Stimulated activated CD4-positive, alpha-beta T cell treated with anti-CD3 and anti-CD28 coated beads, Interleukin-1b, Interleukin-23, amount 100 ng/mL, for 24 hours (primary cell): ENCODE data around the gene GPR42.
"Not testable (repeated sequence)": the region's sequence is repeated elsewhere in the genome, so short reads cannot be mapped to it uniquely, and the experiment has no call there.

Experiments
- DNase-seq, 4 experiments: peaks; one replicate each; pipeline ENCODE4 v3.0.0-alpha.2; 2020; ENCODE audit warnings: low read depth in 4 of 4, low spot score in 1 of 4

Gene GPR42

DNA sequence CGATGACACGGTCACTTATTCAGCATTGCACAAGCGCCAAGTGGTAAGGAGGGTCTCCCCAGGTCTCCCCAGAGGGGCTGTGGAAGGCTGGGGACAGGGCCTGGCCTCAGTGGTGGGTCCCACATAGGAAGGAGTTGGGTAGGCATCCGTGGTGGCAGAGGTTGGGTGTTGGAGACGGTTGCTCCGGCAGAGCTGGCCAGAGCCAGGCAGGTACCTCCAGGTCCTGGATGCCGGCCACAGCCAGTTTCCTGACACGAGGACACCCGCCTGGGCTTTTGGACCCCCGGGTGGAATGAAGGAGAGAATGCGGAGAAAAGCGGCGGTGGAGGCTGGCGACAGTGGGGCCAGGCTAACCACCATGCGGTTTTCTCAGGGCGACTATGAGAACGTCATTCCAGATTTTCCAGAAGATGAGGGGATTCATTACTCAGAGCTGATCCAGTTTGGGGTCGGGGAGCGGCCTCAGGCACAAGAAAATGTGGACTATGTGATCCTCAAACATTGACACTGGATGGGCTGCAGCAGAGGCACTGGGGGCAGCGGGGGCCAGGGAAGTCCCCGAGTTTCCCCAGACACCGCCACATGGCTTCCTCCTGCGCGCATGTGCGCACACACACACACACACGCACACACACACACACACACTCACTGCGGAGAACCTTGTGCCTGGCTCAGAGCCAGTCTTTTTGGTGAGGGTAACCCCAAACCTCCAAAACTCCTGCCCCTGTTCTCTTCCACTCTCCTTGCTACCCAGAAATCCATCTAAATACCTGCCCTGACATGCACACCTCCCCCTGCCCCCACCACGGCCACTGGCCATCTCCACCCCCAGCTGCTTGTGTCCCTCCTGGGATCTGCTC is 24.4 kb upstream of the GPR42 start:
- DNase-seq, result peak in 3 of 4 experiments; percentile 40 to 69 (median 42)

- peak in 3 of 4 experiments; percentile 25 to 61 (median 33) for DNase-seq
These were observed 23.5 kb upstream of the GPR42 start, which contains the start of gene FFAR1 for GRCh38 chr19:35347171-35347929. Gene FFAR1 (plus strand): TSS chr19:35347902. CDS start chr19:35351552, 3,650 bp downstream.

DNA sequence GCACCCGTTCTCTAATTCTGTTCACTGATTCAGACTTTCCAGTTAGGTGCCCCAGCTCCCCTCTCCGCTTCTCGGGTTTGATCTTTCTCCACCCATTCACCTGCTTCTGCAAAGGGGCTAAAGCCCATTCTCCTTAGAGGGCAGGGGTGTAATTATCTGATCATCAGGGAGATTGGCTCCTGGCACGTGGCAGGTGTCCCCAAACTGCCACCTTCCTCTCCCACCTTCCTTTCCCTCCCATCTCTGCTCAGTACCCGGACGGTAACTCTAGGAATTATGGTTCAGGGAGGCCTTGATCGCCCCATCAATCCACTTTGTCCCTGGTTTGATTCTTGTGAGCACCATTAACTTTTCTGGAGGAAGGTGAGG is 23.0 kb upstream of the GPR42 start:
- no peak for DNase-seq

DNA sequence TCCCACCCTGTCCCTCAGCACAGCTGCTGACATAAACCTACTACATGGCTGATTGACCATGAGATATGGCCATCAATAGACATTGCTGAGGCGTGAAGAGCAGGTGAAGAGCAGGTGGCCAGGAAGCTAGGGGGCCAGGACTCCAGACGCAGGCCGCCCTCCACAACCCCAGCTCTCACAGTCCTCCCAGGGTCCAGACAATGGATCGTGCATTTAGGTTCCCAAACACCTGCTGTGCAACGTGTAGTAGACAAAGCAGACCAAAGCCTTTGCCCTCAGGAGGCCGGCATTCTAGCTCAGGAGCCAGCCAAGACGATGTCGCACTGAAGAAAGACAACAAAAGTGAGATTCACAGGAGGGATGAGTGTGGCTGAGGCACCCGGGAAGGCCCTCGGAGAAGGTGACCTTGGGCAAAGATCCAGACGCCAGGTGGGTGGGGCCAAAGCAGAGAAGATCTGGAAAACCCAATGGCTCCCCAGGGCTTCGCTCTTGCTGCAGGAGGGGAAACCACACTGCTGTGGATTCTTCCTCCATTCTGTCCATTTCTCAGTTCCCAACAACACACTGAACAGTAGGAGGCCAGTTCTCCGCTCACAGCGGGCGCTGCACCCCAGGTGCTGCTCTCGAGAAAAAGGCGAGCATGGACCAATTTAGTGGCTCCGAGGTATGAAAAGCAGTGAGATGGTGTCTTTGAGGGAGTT is 21.8 kb upstream of the GPR42 start:
- no peak for DNase-seq

- DNase-seq, result no peak
These were observed 21.0 kb upstream of the GPR42 start for GRCh38 chr19:35349614-35350521.

- no peak for DNase-seq
These were observed 20.3 kb upstream of the GPR42 start for GRCh38 chr19:35350591-35350990.

DNA sequence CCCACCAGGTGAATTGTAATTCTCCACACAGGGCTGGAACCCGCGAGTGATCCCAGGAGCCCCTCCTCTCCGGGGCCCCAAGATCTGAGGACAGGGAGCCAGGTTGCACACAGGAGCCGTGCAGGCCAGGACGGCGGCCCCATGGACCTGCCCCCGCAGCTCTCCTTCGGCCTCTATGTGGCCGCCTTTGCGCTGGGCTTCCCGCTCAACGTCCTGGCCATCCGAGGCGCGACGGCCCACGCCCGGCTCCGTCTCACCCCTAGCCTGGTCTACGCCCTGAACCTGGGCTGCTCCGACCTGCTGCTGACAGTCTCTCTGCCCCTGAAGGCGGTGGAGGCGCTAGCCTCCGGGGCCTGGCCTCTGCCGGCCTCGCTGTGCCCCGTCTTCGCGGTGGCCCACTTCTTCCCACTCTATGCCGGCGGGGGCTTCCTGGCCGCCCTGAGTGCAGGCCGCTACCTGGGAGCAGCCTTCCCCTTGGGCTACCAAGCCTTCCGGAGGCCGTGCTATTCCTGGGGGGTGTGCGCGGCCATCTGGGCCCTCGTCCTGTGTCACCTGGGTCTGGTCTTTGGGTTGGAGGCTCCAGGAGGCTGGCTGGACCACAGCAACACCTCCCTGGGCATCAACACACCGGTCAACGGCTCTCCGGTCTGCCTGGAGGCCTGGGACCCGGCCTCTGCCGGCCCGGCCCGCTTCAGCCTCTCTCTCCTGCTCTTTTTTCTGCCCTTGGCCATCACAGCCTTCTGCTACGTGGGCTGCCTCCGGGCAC is 19.3 kb upstream of the GPR42 start:
- DNase-seq, result no peak

- no peak for DNase-seq
These were observed 18.8 kb upstream of the GPR42 start for GRCh38 chr19:35352177-35352447.

GRCh38 chr19:35352448-35353304 is 18.2 kb upstream of the GPR42 start:
- peak in 3 of 4 experiments; percentile 42 to 66 (median 51) for DNase-seq

GRCh38 chr19:35353635-35354034 is 17.2 kb upstream of the GPR42 start:
- DNase-seq, result no peak

DNA sequence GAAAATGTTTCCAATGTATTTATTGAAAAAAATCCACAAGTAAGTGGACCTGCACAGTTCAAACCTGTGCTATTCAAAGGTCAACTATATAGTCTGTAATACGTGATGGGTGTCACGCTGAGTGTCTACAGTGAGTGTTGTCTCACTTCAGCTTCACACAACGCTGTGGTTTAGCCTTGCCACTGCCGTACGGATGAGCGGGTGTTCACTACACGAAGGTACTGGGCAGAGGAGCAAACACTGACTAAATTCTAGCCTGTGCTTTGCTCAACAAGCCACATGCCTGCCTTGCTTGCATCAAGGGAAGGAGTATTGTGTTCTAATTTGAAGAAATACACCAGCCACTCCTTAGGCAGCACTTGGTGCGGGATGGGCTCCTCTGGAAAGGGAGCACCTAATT is 16.0 kb upstream of the GPR42 start:
- no peak for DNase-seq

DNA sequence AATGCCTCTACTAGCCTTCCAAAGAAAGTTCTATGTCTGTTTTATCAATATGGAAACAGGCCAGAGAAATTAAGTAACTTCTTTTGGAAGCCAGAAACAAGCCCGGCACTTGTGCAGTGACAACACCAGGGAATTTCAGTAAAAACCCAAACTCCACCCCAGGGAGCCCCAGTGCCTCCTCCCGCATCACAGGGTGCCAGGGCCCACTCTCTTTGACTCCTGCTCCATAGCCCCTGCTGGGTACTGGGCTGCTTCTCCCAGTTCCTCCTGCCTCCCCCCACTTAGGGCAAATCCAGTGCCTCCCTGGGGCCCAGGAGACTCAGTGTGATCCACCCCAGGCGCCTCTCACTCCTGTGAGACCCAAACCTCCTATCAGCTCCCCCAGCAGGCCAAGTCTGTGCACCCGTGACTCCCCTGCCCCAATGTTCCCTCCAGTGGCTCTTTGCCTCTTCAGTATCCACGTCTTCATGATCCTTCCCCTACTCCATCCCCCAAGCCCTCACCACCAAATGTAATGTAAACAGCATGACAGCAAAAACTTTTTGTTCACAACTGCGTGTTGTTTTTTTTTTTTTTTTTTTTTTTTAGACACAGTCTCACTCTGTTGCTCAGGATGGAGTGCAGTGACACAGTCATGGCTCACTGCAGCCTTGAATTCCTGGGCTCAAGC is 14.9 kb upstream of the GPR42 start:
- no peak for DNase-seq

DNA sequence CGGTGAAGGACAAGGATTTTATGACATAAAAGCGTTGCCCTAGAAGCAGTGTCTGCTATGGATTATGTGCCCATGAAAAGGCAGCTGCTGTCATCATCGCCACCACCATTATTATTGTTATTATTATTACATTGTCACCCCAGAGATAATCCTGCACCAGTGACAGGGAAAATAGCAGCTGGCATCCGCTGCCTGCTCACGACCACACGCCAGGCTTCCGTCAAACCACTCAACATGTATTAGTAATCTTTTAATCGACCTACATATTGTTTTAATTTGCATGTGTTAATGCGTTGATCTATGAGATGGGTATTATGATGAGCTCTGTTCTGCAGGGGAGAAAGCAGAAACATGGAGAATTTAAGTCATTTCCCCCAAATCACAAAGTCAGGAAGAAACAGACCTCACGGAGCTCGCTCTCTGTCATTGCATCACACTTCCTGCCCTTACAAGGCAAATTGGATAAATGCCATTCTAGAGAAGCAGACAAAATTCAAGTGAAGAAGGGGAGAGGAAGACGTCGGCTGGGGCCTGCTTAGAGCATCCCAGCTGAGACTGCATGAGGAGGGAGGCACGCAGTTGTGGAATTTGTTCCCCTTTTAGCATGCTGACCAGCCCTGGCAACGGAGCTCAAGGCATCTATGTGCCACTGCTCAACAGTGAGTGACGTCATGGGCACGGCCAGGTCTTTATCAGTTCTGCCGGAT is 12.8 kb upstream of the GPR42 start, which contains the start of gene FFAR3:
Gene FFAR3 (plus strand): TSS at position 594 of the 707 bp plus-strand sequence. CDS start 431 bp downstream, outside the sequence.
- no peak for DNase-seq

DNA sequence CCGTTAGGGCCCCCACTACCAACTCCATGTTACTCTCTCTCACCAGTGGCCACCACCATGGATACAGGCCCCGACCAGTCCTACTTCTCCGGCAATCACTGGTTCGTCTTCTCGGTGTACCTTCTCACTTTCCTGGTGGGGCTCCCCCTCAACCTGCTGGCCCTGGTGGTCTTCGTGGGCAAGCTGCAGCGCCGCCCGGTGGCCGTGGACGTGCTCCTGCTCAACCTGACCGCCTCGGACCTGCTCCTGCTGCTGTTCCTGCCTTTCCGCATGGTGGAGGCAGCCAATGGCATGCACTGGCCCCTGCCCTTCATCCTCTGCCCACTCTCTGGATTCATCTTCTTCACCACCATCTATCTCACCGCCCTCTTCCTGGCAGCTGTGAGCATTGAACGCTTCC is 12.0 kb upstream of the GPR42 start:
- not testable (repeated sequence) for DNase-seq

DNA sequence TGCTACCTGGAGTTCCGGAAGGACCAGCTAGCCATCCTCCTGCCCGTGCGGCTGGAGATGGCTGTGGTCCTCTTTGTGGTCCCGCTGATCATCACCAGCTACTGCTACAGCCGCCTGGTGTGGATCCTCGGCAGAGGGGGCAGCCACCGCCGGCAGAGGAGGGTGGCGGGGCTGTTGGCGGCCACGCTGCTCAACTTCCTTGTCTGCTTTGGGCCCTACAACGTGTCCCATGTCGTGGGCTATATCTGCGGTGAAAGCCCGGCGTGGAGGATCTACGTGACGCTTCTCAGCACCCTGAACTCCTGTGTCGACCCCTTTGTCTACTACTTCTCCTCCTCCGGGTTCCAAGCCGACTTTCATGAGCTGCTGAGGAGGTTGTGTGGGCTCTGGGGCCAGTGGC is 11.5 kb upstream of the GPR42 start:
- not testable (repeated sequence) for DNase-seq

- not testable (repeated sequence) for DNase-seq
These were observed 10.8 kb upstream of the GPR42 start for GRCh38 chr19:35360081-35360480.

DNA sequence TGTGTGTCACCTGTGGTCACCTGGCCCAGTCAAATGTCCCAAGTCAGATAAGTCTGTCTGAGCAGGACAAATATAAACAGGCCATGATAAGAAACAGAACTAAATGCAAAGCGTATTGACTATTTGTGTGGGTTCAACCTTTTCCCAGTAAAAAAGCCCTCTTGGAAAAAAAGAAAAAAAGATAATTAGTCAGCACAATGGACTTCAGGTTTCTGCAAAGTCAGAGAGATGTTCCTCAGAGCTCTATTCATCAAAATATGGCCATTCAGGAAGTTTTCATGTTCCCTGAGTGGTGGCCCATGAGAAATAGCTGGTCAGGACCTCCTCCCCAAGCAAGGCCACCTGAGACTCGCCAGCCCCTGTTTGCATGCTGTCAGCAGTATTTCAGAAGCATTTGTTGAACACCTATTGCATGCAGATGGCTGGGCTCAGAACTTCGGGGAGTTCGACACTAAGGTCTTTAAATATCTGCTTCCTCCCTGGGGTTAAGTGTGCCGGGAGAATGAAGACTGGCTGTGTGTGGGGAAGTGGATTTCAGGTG is 9.9 kb upstream of the GPR42 start:
- no peak for DNase-seq
